ENCODE results near the gene RMDN3. TPM values are rescaled to one million over a fixed set of nuclear protein-coding genes. Genes with fewer than 3 reads are reported as not detected.

Gene RMDN3
- total RNA-seq, 2 experiments from 2014 or later: 29.1 to 30.3 TPM

DNA sequence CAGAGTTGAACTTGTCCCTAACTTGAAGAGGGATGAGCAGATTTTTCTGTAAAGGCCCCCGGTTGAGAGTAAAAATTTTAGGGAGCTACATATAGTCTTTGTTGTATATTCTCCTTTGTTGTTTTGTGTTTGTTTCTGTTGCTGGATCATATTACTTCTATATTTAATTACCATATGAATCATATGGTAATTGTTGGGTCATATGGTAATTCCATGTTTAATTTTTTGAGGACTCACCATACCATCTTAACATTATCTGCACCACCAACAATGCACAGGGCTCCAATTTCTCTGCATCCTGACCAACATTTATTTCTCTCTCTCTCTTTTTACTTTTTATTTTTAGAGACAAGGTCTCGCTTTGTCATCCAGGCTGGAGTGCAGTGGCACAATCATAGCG lies 44.5 kb upstream of the RMDN3 start:
- Histone ChIP-seq H3K27ac (ENCODE audit: low read depth in 1 of 2, low read length in 2 of 2) (no peak overlapping the region), H3K36me3 (ENCODE audit: insufficient read depth, low read length) (peaks cover 17% of the 10 kb centered on the region), H3K4me1 (ENCODE audit: insufficient read depth, low read length) (peaks cover 2% of the 10 kb centered on the region), H3K9me3 (ENCODE audit: control insufficient read depth in 1 of 2, insufficient read depth in 1 of 2, low read length in 2 of 2) (no peaks in the 10 kb centered on the region), H3K27me3 (ENCODE audit: control insufficient read depth in 1 of 2, insufficient read depth in 2 of 2, low read length in 2 of 2) (no peaks in the 10 kb centered on the region), H3K4me3 (ENCODE audit: low read length) (no peak overlapping the region)
- Mint-ChIP-seq H3K4me1 (ENCODE audit: low read depth) (peaks cover 28% of the 10 kb centered on the region), H3K27ac (no peak overlapping the region), H3K27me3 (no peaks in the 10 kb centered on the region), H3K36me3 (ENCODE audit: low read depth) (peaks cover 38% of the 10 kb centered on the region), H3K4me3 (no peak overlapping the region), H3K9me3 (no peaks in the 10 kb centered on the region)
- ChIA-PET CTCF (no interaction called here), POLR2A (no interaction called here)
- ATAC-seq (ENCODE audit: poor library complexity) (no peak), DNase-seq (no peak)
- TF ChIP-seq, protein P1, sequence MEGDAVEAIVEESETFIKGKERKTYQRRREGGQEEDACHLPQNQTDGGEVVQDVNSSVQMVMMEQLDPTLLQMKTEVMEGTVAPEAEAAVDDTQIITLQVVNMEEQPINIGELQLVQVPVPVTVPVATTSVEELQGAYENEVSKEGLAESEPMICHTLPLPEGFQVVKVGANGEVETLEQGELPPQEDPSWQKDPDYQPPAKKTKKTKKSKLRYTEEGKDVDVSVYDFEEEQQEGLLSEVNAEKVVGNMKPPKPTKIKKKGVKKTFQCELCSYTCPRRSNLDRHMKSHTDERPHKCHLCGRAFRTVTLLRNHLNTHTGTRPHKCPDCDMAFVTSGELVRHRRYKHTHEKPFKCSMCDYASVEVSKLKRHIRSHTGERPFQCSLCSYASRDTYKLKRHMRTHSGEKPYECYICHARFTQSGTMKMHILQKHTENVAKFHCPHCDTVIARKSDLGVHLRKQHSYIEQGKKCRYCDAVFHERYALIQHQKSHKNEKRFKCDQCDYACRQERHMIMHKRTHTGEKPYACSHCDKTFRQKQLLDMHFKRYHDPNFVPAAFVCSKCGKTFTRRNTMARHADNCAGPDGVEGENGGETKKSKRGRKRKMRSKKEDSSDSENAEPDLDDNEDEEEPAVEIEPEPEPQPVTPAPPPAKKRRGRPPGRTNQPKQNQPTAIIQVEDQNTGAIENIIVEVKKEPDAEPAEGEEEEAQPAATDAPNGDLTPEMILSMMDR (IDR thresholded peaks at IDR 0.05): no peak
- intact Hi-C loops (cut with DNase I, micrococcal nuclease): no loop called here

DNA sequence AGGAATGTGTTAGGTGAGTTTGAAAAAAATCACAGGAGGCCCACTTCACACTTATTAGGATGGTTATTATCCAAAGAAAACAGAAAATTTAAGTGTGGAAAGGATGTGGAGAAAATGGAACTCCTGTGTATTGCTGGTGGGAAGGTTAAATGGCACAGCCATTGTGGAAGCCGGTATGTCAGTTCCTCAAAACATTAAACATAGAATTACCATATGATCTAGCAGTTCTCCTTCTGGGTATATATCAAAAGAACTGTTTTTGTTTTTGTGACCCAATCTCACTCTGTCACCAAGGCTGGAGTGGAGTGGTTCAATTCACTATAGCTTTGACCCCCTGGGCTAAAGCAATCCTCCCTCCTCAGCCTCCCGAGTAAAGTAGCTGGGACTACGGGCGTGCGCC lies 41.5 kb upstream of the RMDN3 start:
- Mint-ChIP-seq H3K4me3 (no peak overlapping the region), H3K36me3 (ENCODE audit: low read depth) (peaks cover 42% of the 10 kb centered on the region), H3K4me1 (ENCODE audit: low read depth) (peaks cover 24% of the 10 kb centered on the region), H3K27me3 (no peaks in the 10 kb centered on the region), H3K27ac (no peak overlapping the region), H3K9me3 (no peaks in the 10 kb centered on the region)
- POLR2A ChIA-PET: no interaction called here
- ATAC-seq (ENCODE audit: poor library complexity): no peak
- Histone ChIP-seq H3K27me3 (ENCODE audit: control insufficient read depth in 1 of 2, insufficient read depth in 2 of 2, low read length in 2 of 2) (no peaks in the 10 kb centered on the region), H3K36me3 (ENCODE audit: insufficient read depth, low read length) (peaks cover 19% of the 10 kb centered on the region), H3K4me1 (ENCODE audit: insufficient read depth, low read length) (no peaks in the 10 kb centered on the region), H3K4me3 (ENCODE audit: low read length) (no peak overlapping the region), H3K9me3 (ENCODE audit: control insufficient read depth in 1 of 2, insufficient read depth in 1 of 2, low read length in 2 of 2) (no peaks in the 10 kb centered on the region), H3K27ac (ENCODE audit: low read depth in 1 of 2, low read length in 2 of 2) (no peak overlapping the region)
- intact Hi-C loops (cut with DNase I, micrococcal nuclease): no loop called here
- TF ChIP-seq, protein P1 (IDR thresholded peaks at IDR 0.05): no peak
- CTCF ChIA-PET: interaction anchor here (1.0 to 1.1 kb wide), 2 partner anchors 9 to 14 kb away, joined by 3 to 4 read pairs; no protein-coding TSS in a partner anchor
- no peak for DNase-seq

DNA sequence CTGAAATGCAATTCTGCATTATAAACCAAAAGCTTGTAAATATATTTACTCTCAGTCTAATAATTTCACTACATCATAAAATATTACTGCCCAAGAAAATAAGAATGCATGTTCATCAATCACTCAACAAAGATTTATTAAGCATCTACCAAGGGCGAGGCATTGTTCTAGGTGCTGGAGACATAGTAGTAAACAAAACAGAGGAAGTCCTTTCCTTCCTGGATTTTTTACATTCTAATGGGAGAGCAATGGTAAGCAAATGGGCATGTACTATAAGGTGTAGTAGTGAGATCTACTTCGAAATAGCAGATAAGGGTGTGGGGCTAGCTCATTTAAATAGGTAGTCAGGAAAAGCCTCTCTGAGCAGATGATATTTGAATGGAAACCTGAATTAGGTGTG lies 41.0 kb upstream of the RMDN3 start:
- CTCF ChIA-PET: interaction anchor here (1.0 kb wide), 1 partner anchor 14 kb away, joined by 4 read pairs; no protein-coding TSS in a partner anchor
- Mint-ChIP-seq H3K27me3 (no peaks in the 10 kb centered on the region), H3K4me3 (no peak overlapping the region), H3K9me3 (no peaks in the 10 kb centered on the region), H3K4me1 (ENCODE audit: low read depth) (peaks cover 24% of the 10 kb centered on the region), H3K36me3 (ENCODE audit: low read depth) (peaks cover 39% of the 10 kb centered on the region), H3K27ac (no peak overlapping the region)
- Histone ChIP-seq H3K4me3 (ENCODE audit: low read length) (no peak overlapping the region), H3K4me1 (ENCODE audit: insufficient read depth, low read length) (no peaks in the 10 kb centered on the region), H3K27me3 (ENCODE audit: control insufficient read depth in 1 of 2, insufficient read depth in 2 of 2, low read length in 2 of 2) (no peaks in the 10 kb centered on the region), H3K27ac (ENCODE audit: low read depth in 1 of 2, low read length in 2 of 2) (no peak overlapping the region), H3K9me3 (ENCODE audit: control insufficient read depth in 1 of 2, insufficient read depth in 1 of 2, low read length in 2 of 2) (no peaks in the 10 kb centered on the region), H3K36me3 (ENCODE audit: insufficient read depth, low read length) (peaks cover 19% of the 10 kb centered on the region)
- POLR2A ChIA-PET: no interaction called here
- no peak for DNase-seq
- intact Hi-C loops (cut with DNase I, micrococcal nuclease): no loop called here
- no peak for ATAC-seq (ENCODE audit: poor library complexity)
- TF ChIP-seq, protein P1 (IDR thresholded peaks at IDR 0.05): no peak

All from CD4-positive, alpha-beta T cell (primary cell).